NCI-H2196 (cell line): ENCODE measurements around the gene TMTC4.
"Not testable (repeated sequence)": the region's sequence is repeated elsewhere in the genome, so short reads cannot be mapped to it uniquely, and the experiment has no call there.

ENCODE experiments used
- DNase-seq: peaks from one replicate; lab custom pipeline; 2025; ENCODE audit not compliant: unreplicated experiment; lab: John Stamatoyannopoulos, UW

TMTC4 gene, protein sequence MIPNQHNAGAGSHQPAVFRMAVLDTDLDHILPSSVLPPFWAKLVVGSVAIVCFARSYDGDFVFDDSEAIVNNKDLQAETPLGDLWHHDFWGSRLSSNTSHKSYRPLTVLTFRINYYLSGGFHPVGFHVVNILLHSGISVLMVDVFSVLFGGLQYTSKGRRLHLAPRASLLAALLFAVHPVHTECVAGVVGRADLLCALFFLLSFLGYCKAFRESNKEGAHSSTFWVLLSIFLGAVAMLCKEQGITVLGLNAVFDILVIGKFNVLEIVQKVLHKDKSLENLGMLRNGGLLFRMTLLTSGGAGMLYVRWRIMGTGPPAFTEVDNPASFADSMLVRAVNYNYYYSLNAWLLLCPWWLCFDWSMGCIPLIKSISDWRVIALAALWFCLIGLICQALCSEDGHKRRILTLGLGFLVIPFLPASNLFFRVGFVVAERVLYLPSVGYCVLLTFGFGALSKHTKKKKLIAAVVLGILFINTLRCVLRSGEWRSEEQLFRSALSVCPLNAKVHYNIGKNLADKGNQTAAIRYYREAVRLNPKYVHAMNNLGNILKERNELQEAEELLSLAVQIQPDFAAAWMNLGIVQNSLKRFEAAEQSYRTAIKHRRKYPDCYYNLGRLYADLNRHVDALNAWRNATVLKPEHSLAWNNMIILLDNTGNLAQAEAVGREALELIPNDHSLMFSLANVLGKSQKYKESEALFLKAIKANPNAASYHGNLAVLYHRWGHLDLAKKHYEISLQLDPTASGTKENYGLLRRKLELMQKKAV

DNA sequence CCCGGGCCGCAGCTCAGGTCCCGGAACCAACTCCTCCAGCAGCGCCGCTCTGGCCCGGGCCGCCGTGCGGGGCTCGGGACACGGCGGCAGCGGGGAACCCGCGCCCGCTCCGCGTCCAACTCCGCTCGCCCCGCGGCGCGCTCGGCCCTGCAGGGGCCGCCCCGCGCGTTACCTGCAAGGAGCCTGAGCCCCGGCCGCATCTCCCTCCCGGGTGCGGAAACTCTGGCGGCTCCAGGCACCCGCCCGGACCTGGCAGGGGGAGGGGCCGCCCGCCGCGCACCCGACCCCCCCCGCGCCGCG is at the start of gene TMTC4:
TMTC4 (minus strand) TSS at position 224 of the 300 bp plus-strand sequence. CDS start 4,433 bp downstream, outside the sequence.
- no peak for DNase-seq

DNA sequence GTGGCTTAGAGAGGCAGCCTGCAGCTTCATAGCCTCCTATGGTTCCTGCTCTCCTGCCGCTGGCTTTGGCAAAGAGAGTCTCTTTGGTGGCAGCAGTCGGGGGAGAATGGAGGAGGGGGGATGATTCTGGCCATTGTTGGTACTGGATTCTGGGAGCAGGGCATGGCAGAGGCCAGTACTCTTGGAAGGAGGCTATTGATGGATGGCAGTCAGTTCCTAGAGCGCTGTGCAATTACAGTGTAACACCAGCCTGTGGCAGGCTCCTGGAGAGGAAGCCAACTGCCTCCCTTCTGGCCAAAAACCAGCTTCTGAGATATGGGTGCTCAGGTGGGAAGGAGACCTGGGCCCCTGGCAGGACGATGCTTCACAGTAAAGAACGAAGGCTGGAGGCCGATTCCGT is 47.9 kb upstream of the TMTC4 start:
- no peak for DNase-seq

DNA sequence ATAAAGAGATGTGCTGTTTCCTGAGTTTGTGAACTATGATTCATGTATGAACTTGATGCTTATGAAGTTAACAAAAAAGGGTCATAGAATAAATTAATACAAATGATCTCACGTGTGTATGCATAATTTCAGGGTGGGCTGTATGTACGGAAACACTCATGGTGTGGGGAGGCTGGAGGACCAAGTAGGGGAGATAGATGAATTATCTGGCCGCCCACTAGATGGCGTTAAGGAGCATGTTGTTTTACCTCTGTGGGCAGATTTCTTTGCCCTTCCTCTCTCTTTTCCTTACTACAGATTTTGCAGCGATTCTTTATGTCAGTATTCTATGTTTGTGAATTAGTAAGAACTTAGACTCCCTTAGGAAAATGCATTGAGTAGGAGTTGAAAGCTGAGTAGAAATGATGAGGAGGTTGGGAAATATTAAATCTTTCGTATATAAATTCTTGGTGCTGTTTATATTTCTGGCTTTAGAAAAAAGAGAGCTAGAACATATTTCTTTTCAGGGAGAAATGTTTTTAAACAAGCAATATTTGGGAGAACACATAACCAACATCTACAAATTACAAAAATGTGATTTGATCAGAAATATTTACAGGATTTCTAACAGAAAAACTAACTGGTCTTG is 47.4 kb upstream of the TMTC4 start:
- peak; percentile 11 for DNase-seq

DNA sequence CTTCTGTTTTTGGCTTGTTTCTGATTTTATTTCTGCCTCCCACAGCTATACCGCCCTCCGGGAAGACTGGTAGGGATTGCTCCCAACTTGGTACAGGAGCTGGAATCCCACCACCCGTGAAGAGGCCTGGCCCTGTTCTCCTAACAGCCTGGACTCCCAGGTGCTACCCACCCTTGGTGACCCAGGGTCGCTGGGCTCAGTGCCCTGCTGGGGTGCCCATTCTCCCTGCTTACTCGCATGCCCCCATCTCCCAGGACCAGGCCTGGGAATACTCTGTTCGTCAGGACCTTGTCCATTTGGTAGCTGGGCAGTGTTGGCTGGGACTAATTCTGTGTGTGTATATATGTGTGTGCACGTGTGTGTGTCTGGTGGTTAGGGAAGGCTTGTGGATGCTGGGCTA is 41.0 kb upstream of the TMTC4 start:
- no peak for DNase-seq

DNA sequence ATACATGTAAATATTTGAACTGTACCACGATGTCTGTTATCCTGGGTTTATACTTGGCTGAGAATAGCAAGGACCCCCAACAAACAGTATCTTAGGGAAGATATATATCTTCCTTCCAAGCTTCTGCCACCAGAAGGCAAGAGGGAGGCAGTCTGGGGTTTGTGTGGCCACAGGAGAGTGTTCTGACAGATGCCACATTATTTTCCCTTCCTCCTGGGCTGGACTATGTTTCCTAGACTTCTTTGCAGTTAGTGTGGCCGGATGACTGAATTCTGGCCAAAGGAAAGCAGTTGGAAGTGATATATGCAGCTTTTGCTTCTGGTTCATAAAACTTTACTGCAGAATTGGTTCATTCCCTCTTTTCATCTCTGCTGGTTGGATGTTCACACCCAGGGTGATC is 39.9 kb upstream of the TMTC4 start:
- no peak for DNase-seq

DNA sequence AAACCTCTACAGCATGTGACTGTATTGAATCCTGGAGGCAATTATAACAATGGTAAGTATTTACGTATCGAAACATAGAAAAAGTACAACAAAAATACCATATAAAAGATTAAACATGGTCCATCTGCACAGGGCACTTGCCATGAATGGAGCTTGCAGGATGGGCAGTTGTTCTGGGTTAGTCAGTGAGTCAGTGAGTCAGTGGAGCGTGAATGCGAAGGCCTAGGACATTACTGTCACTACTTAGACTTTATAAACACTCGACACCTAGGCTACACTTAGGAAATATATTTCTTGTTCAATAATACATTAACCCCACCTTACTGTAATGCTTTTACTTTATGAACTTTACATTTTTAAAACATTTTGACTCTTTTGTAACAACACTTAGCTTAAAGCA is 35.6 kb upstream of the TMTC4 start:
- DNase-seq = no peak

DNA sequence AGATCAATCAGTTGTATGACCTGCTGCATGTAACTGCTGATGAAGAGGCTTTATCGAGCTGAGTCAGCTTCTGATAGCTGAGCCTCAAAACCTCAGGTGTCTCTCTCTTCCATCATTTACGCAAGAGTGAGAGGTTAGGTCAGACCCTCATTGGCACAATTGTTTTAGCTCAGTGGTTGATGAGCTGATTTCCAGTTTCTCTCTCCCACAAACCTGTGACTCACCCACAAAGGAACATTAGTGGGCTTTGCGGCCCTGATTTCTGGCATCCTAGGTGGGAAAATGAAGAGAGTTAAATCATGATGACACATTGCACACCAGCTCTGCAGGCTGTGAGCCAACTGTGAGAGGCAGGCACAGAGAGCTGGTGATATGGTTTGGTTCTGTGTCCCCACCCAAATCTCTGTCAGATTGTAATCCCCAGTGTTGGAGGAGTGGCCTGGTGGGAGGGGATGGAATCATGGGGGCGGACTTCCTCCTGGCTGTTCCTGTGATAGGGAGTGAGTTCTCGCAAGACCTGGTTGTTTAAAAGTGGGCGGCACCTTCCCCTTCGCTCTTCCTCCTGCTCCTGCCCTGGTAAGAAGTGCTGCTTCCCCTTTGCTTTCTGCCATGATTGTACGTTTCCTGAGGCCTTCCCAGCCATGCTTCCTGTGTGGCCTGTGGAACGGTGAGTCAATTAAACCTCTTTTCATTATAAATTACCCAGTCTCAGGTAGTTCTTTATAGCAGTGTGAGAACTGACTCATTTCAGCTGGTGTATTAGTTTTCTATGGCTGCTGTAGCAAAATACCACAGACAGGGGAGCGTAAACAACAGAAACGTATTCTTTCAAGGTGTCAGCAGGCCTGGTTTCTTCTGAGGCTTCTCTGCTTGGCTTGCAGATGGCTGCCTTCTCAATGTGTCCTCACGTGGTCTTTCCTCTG is 33.5 kb upstream of the TMTC4 start:
- DNase-seq = no peak

DNA sequence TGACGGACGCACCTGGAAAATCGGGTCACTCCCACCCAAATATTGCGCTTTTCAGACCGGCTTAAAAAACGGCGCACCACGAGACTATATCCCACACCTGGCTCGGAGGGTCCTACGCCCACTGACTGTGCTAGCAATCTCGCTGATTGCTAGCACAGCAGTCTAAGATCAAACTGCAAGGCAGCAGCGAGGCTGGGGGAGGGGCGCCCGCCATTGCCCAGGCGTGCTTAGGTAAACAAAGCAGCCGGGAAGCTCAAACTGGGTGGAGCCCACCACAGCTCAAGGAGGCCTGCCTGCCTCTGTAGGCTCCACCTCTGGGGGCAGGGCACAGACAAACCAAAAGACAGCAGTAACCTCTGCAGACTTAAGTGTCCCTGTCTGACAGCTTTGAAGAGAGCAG is 23.7 kb upstream of the TMTC4 start:
- not testable (repeated sequence) for DNase-seq

DNA sequence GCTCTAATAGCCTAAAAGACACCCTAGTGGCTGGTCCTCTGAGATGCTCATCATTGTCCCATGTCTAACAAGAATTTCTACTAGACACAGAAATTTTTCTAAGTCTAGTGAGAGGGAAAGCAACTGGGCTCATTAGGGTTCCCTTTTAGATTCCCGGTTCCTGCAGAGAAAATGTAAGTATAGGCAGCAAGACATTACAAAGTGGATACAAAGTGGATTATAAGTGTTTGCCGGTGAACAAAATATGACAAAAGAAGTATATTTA is 20.8 kb upstream of the TMTC4 start:
- no peak for DNase-seq

DNA sequence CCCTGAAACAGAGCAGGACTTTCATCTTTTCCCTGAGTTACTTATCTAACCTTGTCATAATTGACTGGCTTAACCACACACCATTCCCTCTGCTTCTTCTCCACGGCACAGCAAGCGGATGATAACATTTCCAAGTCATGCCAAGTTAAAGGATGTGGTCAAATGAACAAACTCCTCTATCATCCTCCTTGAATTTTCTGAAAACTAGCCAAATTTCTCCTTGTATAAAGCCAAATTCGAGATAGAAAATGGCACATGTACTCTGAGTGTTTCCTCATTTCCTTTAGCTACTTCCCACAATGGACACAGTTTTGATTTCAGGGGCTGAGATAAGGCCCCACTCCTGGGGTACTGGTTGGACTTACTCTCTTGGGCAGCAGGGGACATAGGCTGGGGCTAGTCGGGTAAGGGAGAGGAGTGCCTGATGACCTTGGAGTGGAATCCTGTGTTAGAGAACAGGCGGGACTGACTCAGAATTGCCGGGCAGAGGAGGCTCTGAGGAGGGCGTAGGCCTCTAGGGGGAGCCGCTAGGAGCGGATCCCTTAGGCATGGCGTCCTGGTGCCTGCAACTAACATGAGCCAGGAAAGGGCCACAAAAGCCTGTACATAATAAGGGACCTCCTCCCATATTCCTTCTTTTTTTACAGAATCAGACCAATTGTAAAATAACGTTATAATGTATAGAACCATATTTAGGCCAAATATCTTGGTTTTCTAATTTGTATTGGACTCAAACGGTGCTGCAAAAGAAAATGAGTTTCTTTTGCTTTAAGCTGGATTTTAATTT is 20.3 kb upstream of the TMTC4 start:
- DNase-seq = no peak

DNA sequence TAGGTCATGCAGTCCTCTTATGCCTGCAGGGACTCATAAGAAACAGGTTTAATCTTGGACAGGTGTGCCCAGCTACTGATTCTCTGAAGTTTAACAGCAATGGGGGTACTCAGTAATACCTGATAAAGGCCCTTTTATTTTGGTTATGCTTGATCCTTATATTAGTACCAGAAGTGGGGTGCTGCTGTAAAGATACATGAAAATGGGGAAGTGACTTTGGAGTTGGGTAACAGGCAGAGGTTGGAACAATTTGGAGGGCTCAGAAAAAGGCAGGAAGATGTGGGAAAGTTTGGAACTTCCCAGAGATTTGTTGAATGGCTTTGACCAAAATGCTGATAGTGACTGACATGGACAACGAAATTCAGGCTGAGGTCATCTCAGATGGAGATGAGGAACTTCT is 14.6 kb upstream of the TMTC4 start:
- DNase-seq = no peak

DNA sequence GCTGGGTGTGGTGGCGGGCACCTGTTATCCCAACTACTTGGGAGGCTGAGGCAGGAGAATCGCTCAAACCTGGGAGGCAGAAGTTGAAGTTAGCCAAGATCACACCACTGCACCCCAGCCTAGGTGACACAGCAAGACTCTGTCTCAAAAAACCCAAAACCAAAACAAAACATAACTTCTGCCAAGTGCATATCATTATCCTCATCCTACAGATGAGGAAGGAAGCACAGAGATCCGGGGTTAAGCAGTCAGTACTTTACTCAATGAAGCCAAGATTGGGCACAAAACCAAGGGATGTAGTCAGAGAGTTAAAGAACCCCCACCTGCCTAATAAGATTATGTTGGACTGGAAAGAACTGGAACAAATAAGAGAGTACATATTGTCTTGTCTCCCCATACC is 5.5 kb upstream of the TMTC4 start:
- DNase-seq = no peak

DNA sequence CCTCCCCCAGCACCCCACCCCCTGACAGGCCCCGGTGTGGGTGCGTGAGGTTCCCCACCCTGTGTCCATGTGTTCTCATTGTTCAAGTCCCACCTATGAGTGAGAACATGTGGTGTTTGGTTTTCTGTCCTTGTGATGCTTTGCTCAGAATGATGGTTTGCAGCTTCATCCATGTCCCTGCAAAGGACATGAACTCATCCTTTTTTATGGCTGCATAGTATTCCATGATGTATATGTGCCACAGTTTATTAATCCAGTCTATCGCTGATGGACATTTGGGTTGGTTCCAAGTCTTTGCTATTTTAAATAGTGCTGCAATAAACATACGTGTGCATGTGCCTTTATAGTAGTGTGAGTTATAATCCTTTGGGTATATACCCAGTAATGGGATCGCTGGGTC is 2.5 kb upstream of the TMTC4 start:
- not testable (repeated sequence) for DNase-seq

DNA sequence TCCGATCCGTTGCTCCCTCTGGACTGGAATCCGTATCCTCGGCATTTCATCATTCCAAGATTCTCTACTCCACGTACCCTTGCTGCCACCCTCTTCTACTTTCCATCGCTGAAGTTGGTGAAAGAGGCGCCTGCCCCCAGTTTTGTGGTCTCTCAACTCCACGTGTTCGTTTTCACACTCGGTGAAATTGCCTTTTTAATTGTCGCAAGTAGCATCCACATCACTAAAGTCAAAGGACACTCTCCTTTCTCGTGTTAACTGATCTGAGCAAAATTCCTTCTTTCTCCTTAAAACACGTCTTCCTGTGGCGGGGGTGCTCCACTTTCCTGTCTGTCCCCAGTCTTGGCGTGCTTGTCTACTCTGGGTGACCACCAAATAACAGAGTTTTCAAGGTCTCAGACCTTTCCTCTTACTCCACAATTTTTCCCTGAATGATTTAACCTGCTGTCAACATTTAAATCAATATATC is 1.1 kb upstream of the TMTC4 start:
- no peak for DNase-seq

DNA sequence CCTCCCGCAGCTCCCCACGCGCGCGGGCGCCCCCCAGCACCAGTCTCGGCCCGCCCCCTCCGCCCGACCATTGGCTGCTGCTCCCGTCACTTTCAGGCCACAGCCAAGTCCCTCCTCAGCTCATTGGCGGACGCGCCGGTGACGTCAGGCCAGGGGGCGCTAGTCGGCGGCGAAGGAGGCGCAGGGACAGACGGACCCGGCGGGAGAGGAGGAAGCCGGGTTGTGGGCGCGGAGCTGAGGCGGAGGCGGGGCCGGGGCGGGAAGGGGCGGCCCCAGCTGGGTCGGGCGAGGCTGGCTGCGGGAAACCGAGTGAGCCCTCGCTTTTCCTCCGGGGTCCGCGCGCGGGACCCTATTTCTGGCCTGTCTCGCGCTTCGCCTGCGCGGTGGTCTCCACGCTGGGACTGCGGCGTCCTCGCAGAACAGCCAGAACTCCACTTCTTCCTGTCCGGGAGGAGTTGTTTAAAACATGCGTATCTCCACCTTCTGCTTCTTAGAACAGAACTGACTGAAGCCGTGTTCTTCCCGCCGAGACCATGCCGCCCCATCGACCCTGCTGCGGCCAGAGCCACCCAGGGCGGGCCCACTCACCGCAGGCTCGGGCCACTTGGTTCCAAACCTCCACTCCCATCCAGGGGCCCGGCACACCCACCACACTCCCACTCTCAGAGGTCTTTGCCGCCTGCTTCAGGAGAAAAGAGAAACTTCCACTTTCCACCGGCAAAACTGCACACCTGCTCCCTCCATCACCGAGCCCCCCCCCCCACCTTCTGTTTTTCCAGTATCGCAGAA is 471 bp upstream of the TMTC4 start:
- DNase-seq = peak; percentile 85

DNA sequence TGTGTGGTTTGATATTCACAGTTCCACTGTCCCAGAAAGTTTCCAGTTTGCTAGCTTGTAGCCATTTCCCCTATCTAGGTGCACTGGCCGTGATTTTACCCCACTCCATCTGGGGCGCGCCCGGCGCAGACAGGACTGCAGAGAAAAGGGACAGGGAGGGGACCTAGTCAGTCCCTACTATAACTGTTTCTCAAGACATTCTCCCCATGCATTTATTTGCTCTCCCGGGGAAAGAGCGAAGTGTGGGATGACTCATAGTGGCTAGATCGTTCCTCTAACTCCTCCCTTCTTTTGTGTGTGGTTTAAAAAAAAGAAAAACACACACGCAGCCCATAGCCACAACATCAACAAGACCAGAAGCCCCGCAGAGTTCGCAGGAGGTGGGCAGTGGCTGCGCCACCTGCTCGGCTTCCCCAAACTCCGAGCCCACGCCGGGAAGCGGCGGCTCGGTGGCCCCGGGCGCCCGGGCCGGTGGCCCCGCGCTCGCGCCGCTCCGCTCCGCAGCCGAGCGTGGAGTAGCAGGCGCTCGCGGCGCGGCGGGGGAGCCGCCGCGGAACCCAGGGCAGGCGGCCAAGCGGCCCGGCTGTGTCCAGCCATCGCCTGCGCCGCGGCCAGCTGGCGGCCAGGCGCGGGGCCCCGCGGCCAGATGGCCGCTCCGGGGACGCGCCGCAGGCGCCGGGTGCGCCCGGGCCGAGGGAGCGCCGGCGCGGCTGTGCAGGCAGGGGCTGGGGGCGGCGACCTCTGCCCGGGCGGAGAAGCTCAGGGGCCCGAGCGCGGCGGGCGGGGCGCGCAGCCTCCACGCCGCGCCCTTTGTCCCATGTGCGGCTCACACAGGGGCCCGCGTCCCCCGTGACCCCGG is 653 bp downstream of the TMTC4 start:
- peak; percentile 5 for DNase-seq

DNA sequence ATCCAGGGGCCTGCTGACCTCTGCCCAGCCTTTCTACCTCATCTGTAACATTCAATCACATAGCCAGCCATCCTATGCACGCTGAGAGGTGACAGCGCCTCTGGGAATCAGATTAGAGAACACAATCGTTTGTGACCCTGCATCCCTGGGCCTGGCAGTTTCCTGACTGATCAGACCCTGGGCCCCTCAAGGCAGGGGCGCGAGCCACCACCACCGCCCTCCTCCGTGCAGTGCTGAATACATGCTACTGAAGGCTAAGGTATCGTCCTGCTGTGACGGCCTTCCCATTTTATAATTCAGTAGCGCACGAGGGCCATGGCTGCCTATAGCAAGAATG is 1.3 kb downstream of the TMTC4 start:
- no peak for DNase-seq

DNA sequence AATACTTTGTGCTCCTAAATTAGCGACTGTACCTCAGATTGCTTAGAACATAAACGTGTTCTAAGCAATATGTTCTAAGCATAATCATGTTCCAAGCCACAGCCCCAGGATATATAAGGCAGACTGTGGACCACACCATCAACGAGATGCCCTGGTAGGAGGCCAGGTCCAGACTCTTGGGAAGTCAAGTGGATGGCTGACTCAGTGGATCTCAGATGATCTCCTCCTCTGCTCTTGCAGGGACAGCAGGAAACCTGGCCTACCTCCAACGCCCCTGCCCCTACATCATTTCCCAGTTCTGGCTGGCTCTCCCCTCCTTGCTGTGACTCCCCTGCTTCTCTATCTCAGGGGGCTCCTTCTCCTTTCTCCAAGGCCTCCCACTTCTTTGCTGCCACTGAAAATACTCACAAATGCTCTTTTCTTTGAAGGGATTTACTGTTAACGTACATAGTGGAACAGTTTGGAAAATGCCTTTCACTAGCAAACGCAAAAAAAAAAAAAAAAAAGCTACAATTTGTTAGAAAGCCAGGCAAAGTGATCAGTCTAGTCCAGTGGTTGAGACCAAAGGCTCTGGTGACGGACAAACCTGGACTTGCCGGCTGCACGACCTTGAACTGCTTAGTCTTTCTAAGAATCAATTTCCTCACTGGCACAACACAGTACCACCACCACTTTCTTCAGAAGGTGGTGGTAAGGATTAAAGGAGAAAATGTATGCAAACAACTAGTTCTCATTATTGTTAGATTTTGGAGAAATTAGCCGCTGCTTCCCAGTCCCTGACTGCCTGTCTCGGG is 3.0 kb downstream of the TMTC4 start:
- no peak for DNase-seq
